Large intestine (tissue), 3 donors: ENCODE measurements around the gene CBARP. TPM values are rescaled to one million over a fixed set of nuclear protein-coding genes. Genes with fewer than 3 reads are reported as not detected.
A peak's percentile ranks its signal among the peaks of the same experiment; 100 is the strongest.

Experiments used
- DNase-seq, 2 donors: peaks; one replicate each; pipeline versions ENCODE4 v3.0.0 to v3.0.0-alpha.2; 2013
- H3K27ac ChIP-seq: one replicate; pipeline ENCODE4 v1.5.1; 2013; ENCODE audit warnings: low read length
- H3K27me3 ChIP-seq: 2 replicates; pipeline ENCODE4 v1.6.1; 2013; ENCODE audit warnings: low read length; ENCODE audit not compliant: control insufficient read depth, insufficient read depth
- H3K36me3 ChIP-seq: 2 replicates; pipeline ENCODE4 v1.6.1; 2013; ENCODE audit warnings: low read length; ENCODE audit not compliant: control insufficient read depth, insufficient read depth
- H3K4me1 ChIP-seq: one replicate; pipeline ENCODE4 v1.6.1; 2013; ENCODE audit warnings: low read length; ENCODE audit not compliant: control insufficient read depth, insufficient read depth
- H3K4me3 ChIP-seq: one replicate; pipeline ENCODE4 v1.5.1; 2013; ENCODE audit warnings: low read length
- H3K9me3 ChIP-seq: one replicate; pipeline ENCODE4 v1.6.1; 2013; ENCODE audit warnings: mild to moderate bottlenecking, low read depth, low read length, moderate library complexity; ENCODE audit not compliant: control insufficient read depth
- WGBS: methylation state at CpG from one replicate; pipeline ENCODE4 v1.1.5; 2013; ENCODE audit warnings: low lambda C conversion rate; ENCODE audit not compliant: insufficient coverage; 5-methylcytosine and 5-hydroxymethylcytosine counted together
- polyA plus RNA-seq: library from polyadenylated mRNA; unstranded; fragments of 120-200 nt; gene quantifications from one replicate; pipeline ENCODE4 v1.2.1, GENCODE V29; 2013

The CBARP gene
- polyA plus RNA-seq, 1 donor, result 2.0 TPM

DNA sequence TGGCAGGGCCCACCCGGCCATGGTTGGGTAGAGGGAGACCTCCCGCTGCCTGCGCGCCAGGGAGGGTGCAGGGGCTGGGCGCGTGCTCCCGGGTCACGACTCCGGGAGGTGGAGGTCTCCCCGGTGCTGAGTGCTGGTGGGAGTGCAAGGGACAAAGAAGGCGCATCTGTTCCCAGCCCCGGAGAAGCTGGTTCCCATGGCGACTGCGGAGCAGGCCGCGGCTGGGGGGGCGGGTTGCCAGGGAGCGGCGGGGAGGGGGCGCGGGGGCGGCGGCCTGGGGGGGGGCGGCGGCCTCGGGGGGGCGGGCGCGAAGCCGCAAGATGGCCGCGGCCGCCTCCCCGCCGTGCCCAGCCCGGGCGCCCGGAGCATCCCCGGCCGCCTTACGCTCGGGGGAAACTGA is 1.2 kb downstream of the CBARP start:
- H3K27me3 ChIP-seq, result peaks cover 23% of the 10 kb centered on the region
- no CpG with 5 or more reads among the region's 42 CpGs for WGBS

DNA sequence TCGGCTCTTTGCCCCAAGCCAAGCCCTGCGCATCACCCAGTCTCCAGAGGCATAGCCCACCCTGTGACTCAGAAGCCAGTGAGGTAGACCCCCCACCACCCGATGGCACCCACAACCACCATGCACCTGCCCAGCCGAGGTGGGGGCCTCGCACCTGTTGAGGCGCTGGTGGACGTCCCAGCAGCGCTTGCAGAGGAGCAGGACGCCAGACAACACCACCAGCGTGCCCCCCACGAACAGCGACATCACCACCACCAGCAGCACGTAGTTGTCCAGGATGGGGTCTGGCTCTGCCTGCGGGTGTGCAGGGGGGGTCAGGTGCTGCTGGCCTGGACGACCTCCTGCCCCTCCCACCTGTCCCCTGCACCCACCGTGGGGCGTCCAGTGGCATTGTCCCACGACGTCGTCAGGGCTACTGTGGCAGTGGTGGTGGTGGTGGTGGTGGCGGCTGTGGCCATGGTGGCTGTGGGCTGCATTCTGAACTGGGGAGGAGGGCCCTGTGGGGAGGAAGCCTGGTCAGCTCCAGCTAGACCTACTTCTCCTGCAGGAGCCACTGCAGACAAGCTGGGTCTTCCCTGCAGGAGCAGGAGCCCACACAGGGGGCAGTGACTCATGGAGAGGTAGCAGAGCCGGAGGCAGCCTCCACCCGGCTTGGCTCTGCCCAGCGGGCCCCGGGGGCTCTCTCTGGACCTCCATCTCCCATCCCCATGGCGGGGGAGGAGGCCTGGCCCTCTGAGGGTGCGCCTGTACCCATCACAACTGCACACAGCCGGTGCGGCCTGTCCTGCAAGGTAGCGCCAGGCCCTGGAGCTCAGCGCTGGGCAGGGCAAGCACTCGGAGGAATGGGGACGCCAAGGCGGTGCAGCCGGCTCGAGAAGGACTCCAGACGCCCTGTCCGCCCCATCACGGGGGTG is 1.9 kb downstream of the CBARP start:
- Histone ChIP-seq H3K36me3 (no peaks in the 10 kb centered on the region), H3K27ac (no peak overlapping the region), H3K9me3 (peaks cover 13% of the 10 kb centered on the region), H3K27me3 (peaks cover 23% of the 10 kb centered on the region), H3K4me3 (no peak overlapping the region), H3K4me1 (peaks cover 42% of the 10 kb centered on the region)
- DNase-seq, result no peak
- no CpG with 5 or more reads among the region's 39 CpGs for WGBS

More for the DNA sequence above, 1.2 kb downstream of the CBARP start:
- Histone ChIP-seq H3K4me1 (peaks cover 43% of the 10 kb centered on the region), H3K36me3 (no peaks in the 10 kb centered on the region), H3K9me3 (peaks cover 13% of the 10 kb centered on the region), H3K4me3 (peak overlapping the region; percentile 53), H3K27ac (no peak overlapping the region)
- no peak for DNase-seq

DNA sequence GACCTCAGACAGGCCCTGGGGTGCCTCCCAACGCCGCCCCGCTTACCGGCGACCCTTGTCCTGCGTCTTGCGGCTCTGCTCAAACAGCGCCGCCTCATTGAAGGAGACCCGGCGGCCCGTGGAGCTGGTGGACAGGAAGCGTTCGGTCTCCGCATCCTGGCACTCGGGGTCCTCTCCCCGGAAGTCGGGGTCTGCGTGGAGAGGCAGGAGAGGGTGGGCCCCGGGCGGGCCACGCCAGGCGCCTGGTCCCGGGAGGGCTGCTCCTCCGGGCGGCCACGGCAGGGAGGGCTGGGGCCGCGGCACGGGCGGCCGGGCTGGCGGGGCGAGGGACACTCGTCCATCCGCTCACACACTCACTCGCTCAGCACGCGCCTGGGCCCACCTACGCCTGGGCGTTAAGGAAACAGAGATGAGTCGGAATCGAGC is 2.8 kb downstream of the CBARP start:
- Histone ChIP-seq H3K4me3 (no peak overlapping the region), H3K4me1 (peaks cover 44% of the 10 kb centered on the region), H3K27me3 (peaks cover 23% of the 10 kb centered on the region), H3K9me3 (peaks cover 13% of the 10 kb centered on the region), H3K27ac (no peak overlapping the region), H3K36me3 (no peaks in the 10 kb centered on the region)
- no peak for DNase-seq
- no CpG with 5 or more reads among the region's 43 CpGs for WGBS

DNA sequence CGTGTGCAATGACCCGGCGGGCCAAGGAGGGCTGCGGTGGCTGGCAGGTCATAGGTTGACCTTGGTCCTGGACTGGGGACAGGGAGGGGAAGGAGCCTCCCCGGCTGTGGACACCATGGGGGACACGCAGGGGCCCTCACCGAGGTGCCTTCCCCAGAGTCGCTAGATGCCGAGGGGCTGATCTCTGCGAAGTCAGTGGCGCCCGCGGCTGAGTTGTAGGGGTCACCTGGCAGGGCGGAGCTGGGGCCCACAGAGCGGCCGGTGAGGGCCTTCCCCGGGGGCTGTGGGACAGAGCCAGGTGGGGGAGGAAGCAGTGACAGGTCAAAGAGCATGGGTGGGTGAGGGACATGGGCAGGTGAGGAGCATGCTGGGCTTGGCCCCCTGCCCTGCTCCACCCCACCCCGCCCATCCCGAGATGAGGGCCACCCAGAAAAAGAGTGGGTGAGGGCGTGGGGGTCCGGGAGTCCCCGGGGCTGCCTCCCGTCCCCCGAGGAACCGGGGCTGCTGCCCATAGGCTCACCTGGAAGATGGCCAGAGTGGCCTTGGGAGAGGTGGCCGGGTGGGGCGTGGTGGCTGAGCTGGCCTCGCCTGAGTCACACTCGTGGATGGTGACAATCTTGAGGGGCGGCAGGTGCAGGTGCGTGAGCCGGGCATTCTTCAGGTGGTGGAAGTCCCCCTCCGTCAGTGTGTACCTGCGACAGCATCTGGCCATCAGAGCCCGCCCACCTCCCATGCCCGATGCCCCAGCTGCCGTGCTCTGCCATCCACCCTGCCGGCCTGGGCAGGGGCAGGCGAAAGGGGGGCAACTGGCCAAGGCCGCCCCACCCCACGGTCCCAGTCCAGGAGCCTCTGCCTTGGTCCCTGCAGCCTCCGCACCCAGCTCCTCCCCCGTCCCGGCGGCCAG is 3.5 kb downstream of the CBARP start:
- no peaks in the 10 kb centered on the region for H3K36me3 ChIP-seq
- H3K4me3 ChIP-seq, result no peak overlapping the region
- DNase-seq, result no peak
- H3K27ac ChIP-seq, result no peak overlapping the region
- peaks cover 23% of the 10 kb centered on the region for H3K27me3 ChIP-seq
- H3K4me1 ChIP-seq, result peaks cover 38% of the 10 kb centered on the region
- H3K9me3 ChIP-seq, result peaks cover 13% of the 10 kb centered on the region
- WGBS, result no CpG with 5 or more reads among the region's 45 CpGs

DNA sequence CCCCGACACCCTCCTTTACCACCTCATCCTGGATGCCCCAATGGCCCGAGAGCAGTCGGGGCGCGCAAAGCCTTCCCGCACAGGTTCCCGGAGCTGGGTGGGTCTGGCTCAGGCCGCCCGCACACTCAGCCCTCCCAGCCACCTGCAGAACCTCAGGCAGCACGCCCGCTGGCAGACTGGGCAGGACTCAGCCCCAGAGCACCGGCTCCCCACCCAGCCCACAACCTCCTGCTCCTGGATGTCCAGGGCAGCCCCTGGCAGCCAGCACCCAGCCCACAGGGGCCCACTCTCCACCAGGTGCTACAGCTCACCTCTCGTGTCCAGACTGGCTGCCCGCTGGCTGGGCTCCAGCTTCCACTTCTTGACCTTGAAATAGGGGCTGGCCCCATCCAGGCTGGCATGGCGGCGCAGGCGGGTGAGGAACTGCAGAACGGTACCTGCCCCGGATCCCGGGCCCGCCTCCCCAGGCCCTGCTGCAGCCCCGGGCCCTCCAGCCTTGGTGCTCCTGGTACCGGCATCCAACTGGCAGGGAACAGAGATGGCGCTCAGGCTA is 4.6 kb downstream of the CBARP start:
- Histone ChIP-seq H3K4me1 (peaks cover 34% of the 10 kb centered on the region), H3K27ac (no peak overlapping the region)
- no peak for DNase-seq

DNA sequence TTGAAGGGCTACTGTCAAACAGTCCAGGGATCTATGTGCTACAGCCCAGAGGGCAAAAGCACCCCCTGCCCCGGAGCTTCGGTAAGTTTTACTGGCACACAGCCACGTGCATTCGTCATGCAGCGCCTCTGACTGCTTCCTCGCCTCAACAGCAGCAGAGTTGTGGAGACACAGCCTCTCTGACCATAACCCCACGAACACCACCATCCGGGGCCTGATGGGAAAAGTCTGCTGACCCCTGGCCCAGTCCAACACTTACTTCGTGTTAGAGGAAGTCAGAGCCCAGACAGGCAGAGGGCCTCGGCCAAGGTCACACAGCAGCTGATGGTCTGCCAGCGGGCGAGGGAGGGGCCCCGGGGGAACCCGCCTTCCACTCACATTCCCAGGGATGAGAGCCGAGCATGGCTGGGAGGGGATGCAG is 5.1 kb downstream of the CBARP start:
- Histone ChIP-seq H3K9me3 (peaks cover 13% of the 10 kb centered on the region), H3K27ac (no peak overlapping the region), H3K27me3 (peaks cover 17% of the 10 kb centered on the region), H3K36me3 (peaks cover 3% of the 10 kb centered on the region), H3K4me1 (peaks cover 31% of the 10 kb centered on the region), H3K4me3 (no peak overlapping the region)
- no CpG with 5 or more reads among the region's 15 CpGs for WGBS
- no peak for DNase-seq

More for the DNA sequence above, 4.6 kb downstream of the CBARP start:
- no peak overlapping the region for H3K4me3 ChIP-seq
- H3K9me3 ChIP-seq, result peaks cover 13% of the 10 kb centered on the region
- no CpG with 5 or more reads among the region's 24 CpGs for WGBS
- H3K27me3 ChIP-seq, result peaks cover 20% of the 10 kb centered on the region
- H3K36me3 ChIP-seq, result peaks cover under 1% of the 10 kb centered on the region

DNA sequence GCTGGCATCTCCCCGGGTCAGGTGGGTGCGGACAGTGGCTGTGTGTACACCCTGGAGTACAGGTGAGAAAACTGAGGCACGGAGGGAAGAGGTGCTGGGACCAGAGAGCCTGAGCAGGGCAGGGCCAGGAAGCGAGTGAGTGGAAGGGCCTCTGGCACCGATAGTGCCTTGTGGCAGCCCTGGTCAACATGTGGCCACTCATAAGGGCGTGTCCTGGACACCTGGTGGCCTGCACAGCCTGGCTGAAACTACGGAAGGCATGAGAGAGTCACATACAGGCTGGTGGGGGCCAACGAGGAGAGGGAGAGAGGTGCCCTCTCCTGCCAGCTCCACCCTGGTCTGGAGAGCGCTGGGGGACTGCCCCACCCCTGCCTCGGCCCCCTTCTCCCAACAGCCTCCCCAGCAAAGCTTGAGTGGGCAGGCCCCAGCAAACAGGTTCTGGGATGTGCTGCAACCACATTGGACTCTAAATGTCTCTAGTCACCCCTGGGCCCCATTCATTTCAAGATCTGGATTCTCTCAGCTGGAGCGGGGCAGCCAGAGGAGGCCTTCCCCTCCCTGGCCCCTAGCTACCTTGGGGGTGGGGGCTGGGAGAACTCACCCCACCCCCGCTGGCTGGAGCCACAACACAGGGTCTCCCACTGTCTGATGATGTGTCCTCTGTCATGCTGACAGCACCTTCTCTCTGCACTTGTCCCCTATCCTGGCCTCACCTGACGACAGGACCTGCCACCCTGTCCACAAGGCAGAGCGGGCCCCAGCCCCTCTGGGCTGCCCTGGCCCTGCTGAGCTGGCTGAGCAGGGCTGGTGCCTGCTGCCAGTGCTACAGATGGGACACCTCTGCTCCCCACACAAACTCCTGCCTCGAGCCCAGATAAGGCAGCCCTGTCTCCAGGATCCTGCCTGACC is 5.8 kb downstream of the CBARP start:
- Histone ChIP-seq H3K9me3 (peaks cover 9% of the 10 kb centered on the region), H3K4me3 (no peak overlapping the region), H3K4me1 (peaks cover 28% of the 10 kb centered on the region), H3K27ac (no peak overlapping the region), H3K36me3 (peaks cover 8% of the 10 kb centered on the region), H3K27me3 (peaks cover 12% of the 10 kb centered on the region)
- WGBS, result no CpG with 5 or more reads among the region's 15 CpGs
- DNase-seq, result no peak

DNA sequence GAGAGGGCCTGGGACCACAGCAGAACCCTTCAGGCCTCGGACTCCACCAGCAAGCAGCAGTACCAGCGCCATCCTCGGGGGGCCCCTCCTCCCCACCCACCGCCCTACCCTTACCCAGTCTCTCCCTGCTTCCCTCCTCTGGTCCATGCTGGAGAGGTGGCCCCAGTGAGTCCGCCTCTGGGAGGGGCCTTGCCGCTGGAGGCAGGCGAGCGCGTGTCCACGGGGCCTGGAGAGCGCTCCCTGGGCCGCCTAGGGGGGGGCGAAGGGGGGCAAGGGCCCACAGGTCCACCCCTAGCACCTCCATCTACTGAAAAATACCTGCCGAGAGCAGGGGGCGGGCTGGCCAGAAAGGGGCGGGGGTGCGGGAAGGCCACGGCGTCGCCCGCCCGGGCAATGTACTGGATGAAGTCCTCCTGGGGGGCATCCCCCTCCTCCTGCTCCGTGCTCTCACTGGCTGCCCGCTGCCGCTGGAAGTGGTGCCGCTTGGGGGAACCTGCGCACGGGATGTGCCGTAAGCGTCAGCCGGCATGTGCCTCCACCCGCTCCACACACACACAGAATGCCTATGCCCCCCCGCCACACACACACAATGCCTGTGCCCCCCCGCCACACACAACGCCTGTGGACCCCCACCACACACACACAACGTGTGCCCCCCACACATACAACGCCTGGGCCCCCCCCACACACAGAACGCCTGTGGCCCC is 6.9 kb downstream of the CBARP start:
- Histone ChIP-seq H3K4me1 (peaks cover 28% of the 10 kb centered on the region), H3K27ac (no peak overlapping the region), H3K9me3 (peaks cover 5% of the 10 kb centered on the region), H3K4me3 (no peak overlapping the region), H3K36me3 (peaks cover 17% of the 10 kb centered on the region), H3K27me3 (peaks cover 5% of the 10 kb centered on the region)
- no CpG with 5 or more reads among the region's 38 CpGs for WGBS
- DNase-seq, result no peak
